Right lung (tissue), 5 donors: ENCODE data around the gene FBXW2. TPM values are rescaled to one million over a fixed set of nuclear protein-coding genes. Genes with fewer than 3 reads are reported as not detected.
A peak's percentile ranks its signal among the peaks of the same experiment; 100 is the strongest.

Experiments used
- DNase-seq, 2 donors: peaks; one replicate each; pipeline ENCODE4 v3.0.0-alpha.2; 2013
- polyA plus RNA-seq, 5 donors: library from polyadenylated mRNA; unstranded; fragments of 120-200 nt; gene quantifications; one replicate each; pipeline versions ENCODE4 v1.2.1 to v1.2.3, GENCODE V29; 2013; ENCODE audit warnings: inconsistent platforms in 1 of 5, low replicate concordance in 1 of 5; ENCODE audit not compliant: insufficient read length in 5 of 5, insufficient read depth in 1 of 5

Gene FBXW2
- polyA plus RNA-seq, 5 donors: 38.6 to 51.5 (median 48.8) TPM

DNA sequence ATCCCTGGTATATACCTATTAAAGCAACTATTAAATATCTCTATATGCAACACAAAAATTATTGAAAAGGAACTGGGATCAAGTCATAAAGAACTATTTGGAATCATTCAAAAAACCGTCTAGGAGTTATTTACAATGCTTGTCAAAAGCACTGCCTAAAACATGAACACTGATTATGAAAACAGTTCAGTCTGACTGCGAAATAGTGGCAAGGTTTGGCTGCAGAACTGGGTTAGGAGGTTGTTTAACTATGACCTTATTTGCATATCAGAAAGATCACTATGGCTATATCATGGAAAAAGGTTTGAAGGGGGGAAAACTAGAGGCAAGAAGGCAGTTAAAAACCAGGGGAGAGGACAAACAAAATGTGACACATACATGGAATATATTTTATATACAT lies 12.0 kb downstream of the FBXW2 start:
- DNase-seq: no peak

DNA sequence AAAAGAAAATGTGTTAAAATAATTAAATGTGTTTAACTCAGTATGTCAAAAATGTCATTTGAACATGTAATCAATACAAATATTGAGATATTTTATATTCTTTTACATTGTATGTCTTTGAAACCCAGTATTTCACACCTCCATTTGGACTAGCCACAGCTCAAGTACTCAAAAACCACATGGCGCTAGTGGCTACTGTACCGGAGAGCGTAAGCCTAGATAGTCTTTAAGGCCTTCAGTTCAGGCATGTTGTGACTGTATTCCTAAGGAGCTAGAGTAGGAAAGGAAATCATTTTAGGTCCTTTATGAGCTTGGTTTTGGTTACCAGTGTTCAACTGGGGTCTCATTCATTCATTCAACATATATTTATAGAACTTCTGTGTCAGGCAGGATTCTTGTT lies 12.8 kb downstream of the FBXW2 start:
- no peak for DNase-seq

DNA sequence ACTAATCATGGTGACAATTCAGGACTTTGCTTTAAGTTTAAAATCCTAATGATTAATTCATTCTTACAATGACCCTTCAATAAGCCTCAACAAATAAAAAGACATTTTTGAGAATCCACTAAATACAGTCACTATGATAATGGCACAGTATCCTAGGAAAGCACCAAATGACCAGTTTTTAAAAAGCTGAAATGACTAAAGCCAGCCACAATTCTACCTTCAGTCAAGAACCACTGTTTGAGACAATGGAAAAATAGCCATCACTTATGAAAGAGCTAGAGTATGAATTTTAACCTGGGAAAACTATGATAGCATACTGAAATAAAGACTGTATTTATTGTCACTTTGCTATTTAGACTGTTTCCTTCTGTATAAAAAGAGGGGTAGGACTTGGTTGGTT lies 14.0 kb downstream of the FBXW2 start:
- no peak for DNase-seq

DNA sequence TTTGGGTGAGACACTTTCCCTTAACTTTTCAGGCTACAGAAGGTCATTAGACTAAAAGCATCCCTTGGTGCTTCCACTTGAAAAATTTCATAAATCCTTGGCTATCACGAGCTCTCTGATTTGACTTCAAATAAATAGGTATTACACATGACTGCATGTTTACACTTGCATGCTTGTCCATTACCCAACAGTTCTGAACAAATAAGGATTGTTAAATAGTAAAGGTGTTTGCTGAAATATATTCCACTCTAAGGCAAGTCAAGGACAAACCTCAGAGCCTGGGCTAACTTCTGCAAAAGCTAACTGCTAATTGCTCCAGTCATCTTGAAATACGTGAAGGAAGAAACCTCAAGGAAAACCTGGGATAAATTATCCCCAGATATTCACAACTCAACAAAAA lies 14.5 kb downstream of the FBXW2 start:
- no peak for DNase-seq

DNA sequence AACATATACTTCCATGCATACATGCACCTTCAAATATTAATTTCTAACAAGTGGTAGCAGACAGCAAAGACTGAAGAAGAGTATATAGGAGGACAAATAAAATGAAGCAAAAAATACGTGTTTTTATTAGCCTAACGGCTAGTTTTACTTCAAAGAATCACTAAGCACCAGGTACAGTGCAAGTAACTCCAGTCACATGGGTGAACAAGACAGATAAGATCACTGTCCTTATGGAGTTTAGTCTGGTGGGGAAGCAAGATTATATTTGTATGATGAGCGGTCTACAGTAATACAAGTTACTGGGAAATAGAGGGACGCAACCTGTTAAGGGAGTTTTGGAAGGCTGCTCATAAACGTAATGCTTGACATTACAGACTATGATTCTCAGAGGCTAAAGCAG lies 16.0 kb downstream of the FBXW2 start:
- no peak for DNase-seq

GRCh38 chr9:120776788-120777187 lies 16.4 kb downstream of the FBXW2 start:
- DNase-seq: no peak

GRCh38 chr9:120775859-120776258 lies 17.4 kb downstream of the FBXW2 start:
- no peak for DNase-seq

DNA sequence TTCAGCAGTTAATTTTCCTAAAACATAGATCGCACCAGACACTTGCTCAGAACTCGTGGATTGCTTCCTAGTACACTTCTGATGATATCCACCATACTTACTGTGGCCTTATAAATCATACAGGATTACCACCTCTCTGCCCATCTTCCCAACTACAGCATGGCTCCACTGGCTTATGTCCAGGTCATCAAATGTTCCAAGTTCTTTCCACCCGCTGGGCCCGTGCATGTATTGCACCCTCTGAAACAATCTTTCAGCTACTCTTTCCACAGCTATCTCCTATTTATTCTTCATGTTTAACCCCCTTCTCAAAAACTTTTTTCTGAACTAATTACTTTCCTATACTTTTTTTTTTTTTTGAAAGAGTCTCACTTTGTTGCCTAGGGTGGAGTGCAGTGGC lies 18.5 kb downstream of the FBXW2 start:
- DNase-seq: no peak

- DNase-seq: no peak
Observed at GRCh38 chr9:120773256-120773655, 20.0 kb downstream of the FBXW2 start.

DNA sequence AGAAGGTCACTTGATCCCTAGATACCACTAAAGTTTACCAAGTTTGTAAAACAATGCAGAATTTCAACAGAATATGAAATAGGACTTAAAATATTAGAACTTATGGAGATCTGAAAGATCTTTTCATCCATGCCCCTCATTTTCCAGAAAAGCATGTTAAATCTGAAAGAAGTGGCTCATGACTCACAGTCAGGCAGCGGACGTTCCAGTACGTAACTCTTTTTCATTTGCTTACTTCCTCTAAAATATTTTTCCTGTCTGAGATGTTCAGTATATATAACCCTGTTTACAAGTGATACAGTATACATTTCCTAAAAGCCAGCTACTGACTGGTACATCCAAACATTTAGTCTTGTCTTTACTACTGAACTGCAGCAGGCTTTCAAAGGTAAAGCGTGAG lies 22.3 kb downstream of the FBXW2 start:
- DNase-seq: no peak

DNA sequence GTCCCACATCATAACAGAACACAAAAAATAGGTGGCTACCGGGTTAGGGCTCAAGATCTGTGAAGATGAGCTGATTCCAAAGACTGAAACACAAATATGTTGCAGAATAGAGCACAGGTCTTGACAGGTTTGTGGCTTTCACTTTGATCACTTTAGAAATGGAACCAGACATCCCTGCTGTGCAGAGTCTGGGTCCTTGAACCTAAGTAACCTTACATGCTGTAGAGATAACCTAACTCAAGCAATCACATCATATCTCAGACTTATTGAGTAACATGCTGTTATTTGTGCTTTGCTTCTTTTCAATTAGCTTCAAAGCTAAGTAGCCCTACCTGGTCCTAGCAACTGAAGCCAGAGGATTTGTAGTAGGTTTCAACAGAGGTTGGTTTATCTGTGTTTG lies 24.3 kb downstream of the FBXW2 start:
- no peak for DNase-seq

DNA sequence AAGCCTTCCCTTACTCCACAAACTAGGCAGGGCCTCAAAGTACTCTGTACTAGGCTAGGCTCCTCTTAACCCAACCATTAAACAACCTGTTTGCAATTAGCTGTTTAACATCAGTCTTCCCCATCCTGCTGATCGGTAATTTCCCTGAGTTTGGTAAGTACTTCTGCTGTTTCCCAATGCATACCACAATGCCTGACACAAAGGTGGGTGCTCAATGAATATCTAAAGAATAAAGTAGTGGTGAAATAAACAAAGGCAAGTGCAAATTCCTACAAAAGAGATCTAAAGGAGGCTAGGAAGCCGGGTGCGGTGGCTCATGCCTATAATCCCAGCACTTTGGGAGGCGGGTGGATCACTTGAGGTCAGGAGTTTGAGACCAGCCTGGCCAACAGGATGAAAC lies 25.0 kb downstream of the FBXW2 start:
- DNase-seq: no peak

DNA sequence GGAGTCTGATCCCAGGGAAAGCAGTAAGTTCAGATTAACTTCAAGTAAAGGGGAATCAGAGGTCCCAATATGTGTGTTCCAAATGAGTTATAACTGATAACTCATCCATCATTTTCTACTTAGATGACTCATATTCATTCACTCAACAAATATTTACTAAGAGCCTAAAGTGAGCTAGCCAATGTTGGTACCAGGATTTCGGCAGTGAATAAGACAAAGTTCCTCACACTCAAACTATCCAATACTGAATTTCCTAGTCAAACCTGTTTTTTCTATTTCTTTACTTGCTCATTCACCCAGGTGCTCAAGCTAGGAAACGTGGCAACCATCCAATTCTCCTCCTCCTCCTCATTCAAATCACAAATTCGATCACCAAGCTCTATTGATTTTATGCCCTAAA lies 25.8 kb downstream of the FBXW2 start:
- DNase-seq: peak in 1 of 2 donors; percentile 11

DNA sequence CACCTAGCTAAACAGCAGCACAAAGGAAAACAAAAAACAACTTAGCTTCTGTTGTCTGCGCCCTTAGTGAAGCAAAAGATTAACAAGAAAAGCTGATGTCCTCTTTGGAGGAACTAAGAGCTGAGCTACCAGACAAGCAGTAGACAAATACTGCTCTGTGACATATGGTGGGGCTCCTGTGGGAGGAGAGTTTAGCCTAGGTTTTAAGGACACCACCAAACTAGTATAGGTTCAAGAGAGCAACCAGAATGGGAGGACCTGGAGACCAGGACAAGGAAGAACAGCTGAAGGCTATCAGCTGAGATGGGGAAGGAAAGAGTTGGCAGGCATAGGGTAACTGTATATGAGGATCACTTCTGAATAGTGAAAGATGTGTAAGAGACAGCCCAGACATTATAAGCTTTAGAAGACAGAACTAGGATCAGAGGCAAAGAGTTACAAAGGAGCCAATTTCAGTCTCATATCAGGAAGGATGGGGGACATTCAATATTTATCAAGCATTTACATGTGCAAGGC lies 27.2 kb downstream of the FBXW2 start:
- DNase-seq: no peak

GRCh38 chr9:120764476-120764875 lies 28.7 kb downstream of the FBXW2 start:
- DNase-seq: no peak

GRCh38 chr9:120761006-120761405 lies 32.2 kb downstream of the FBXW2 start:
- DNase-seq: no peak

DNA sequence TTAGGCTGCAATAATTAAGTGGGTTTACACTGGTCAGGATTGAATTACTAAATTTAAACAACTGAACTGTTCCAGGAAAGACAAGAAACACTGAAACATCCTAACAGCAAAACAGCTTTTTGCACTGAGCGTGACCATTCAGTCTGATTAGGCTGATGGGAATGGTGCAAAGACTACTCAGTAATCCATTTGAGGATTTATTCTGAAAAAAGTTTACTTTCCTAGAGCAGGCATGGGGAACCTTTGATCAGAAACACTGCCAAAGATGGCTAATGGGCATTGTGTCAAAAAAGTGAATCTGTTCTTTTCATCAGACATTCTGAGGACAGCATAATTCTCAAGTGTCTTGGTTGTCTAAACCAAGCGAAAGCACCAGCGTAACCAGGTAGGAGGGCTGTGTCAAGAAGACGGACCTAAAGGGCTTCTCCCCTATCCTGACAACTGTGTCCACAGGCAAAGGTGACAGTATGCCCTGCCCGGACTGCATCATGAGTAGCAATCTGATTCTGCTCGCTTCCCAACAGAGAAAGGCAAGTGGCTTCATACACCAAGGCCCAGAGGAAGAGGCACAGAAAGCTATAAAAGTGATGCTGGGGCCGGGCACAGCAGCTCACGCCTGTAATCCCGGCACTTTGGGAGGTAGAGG lies 33.3 kb downstream of the FBXW2 start:
- no peak for DNase-seq

DNA sequence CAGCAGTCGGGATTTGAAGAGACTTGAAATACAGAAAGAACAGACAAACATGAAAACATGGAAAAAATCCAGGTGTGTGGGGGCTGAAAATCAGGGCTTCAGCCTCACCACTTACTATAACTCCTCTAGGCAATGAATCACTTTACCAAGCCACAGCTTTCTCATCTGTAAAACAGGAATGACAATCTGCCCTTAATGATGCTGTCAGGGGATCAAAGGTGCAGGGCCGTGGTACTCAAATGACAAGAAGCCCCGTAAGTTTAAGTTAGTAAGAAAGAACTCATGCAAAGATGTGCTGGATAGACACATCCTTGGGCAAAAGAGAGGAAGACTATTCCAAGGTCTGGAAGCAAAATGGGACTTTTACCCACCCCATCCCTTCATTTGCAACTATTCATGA lies 34.7 kb downstream of the FBXW2 start:
- DNase-seq: no peak

DNA sequence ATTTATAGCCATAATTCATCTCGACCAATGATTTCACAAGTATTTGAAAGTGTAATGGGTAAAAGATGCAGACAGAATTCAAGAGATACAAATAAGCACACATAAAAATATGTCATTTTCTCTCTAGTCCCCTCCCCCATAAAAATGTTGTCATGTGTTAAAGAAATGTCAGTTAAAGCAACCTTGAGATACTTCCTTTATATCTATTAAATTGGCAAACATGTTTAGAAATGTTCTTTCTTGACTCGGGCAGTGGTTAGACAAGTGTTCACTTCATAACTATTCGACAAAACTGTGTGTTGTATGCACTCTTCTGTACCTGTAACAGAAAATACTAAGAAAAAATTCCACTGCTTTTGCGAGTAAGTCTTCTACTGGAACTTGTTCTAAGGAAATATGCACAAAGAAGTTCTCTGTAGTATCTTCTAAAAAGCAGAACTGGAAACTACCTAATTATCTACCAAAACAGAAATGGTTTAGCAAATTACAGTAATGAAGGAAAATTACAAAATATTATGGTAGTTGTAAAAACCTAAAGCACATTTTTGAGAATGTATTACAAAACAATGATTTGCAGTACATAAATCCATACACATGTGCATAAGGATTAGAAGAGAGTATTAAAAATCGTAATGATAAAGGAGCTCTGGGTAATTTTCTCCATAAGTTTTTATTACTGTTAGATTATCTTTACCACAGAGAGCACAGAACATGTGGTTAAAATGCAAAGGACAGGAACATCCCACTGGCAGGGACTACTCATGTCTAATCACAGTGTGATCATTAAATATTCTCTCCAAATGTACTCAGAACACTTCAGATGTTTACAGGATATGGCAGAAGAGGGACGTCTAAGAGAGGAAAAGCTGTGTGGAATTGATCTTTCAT lies 35.9 kb downstream of the FBXW2 start:
- no peak for DNase-seq

DNA sequence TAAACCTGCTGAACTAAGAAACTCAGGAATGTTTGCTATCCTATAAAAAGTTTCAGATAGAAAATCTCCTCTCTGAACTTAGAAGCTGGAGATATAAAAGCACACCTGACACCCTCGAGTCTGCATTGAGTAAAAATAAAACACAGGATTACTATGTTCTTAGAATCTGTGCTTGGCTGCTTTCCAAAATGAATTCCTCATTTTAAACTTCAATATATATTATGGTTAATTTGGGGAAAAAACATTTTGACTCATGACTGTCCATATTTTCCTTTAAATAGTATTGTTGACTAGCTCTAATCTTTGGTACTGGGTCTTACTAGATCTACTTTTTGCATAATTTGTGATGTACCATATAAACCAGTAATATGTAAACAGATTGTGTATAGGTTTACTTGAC lies 36.7 kb downstream of the FBXW2 start:
- no peak for DNase-seq

DNA sequence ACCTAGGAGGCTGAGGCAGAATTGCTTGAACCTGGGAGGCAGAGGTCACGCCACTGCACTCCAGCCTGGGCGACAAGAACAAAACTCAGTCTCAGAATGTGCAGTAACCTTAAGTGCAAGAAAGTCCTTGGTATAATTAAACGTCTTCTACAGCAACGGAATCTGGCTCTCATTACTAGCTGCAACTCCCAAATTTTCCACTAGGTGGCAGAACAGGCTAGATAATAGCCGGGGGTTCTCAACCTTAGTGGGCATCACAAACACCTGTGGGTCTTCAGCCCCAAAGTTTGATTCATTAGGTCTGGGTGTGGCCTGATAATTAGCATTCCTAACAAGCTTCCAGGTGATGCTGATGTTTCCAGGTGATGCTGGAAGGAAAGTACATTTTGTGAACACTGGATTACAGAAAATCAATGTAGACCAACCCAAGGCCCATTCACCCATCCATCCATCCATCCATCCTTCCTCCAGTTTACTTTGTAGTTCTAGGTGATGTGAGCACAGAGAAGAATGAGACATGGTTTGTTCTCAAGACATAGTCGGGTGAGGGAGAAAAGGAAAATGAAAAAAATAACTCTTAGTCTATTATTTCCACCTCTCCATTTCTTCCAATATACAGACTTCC lies 37.3 kb downstream of the FBXW2 start:
- DNase-seq: peak in 1 of 2 donors; percentile 61

- no peak for DNase-seq
Observed at GRCh38 chr9:120755044-120755443, 38.2 kb downstream of the FBXW2 start.

- DNase-seq: no peak
Observed at GRCh38 chr9:120750421-120750820, 42.8 kb downstream of the FBXW2 start.
